ENCODE data around the gene HIP1R. TPM values are rescaled to one million over a fixed set of nuclear protein-coding genes. Genes with fewer than 3 reads are reported as not detected.

HIP1R gene
- polyA plus RNA-seq, 2 of the 4 experiments (the other 2 are of a cell fraction), result 9.0 to 10.6 TPM

DNA sequence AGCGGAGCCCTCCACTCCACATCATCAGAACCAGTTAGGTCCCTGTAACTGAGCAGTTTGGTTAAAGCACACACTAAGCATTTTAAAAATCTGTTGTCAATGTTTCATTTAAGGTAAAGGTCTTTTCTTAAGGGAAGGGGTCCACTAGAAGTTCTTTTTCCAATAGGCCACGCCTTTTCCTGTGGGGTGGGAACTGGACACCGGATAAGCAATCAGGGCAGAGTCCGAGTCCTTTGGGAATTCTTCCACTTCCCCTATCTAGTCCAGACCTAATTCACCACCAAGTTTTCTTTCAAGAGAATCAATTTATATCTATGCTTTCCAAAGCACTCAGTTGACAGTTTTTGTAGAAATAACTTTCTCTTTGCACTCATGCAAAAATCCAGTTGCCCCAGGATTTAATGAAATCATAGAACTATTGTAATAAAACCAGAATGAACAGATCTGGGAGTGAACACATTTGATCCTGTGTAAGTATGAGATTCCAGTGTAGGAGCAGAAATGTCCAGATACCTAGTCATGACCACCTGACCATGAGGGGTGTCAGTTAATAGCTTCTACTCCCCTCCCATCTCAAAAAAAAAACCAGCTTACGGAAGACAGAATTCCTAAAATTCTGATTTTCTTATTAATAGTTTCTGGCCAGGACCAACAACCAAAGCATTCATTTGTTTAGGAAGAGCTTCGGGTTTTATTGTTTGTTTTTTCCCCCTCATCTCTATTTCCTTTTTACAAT lies 49.0 kb downstream of the HIP1R start:
- H3K4me3 ChIP-seq, result no peak overlapping the region
- ATAC-seq, result no peak
- DNase-seq (ENCODE audit: low read depth in 1 of 2, low spot score in 1 of 2), result no peak
- 82% methylated on average over 6 of the region's 6 CpGs for WGBS (ENCODE audit: missing lambda C conversion rate)
- no peak overlapping the region for H3K4me2 ChIP-seq
- H3K9me3 ChIP-seq, result no peaks in the 10 kb centered on the region
- no peak overlapping the region for H3K27ac ChIP-seq
- peaks cover 44% of the 10 kb centered on the region for H3K4me1 ChIP-seq
- ChIA-PET POLR2A (no interaction called here), CTCF (interaction anchor here (0.6 to 9.0 kb wide), 6 partner anchors 7 to 90 kb away, joined by 3 to 111 read pairs (median 7); partner anchors contain the start of gene OGFOD2)
- FAIRE-seq, result no peak
- TF ChIP-seq MAZ (IDR thresholded peaks at IDR 0.05; ENCODE audit: borderline replicate concordance, low read depth, low read length), result no peak
- TF ChIP-seq CBX2 (IDR thresholded peaks at IDR 0.05; ENCODE audit: borderline replicate concordance, low read depth), result no peak
- TF ChIP-seq KDM1A (IDR thresholded peaks at IDR 0.05; ENCODE audit: low read depth), result no peak
- no peak for TF ChIP-seq TFCP2L1 (CRISPR knock-in tag; IDR thresholded peaks at IDR 0.05)
- no peak for TF ChIP-seq BHLHE40 (IDR thresholded peaks at IDR 0.05; ENCODE audit: low read depth, low read length)
- TF ChIP-seq, protein P1, sequence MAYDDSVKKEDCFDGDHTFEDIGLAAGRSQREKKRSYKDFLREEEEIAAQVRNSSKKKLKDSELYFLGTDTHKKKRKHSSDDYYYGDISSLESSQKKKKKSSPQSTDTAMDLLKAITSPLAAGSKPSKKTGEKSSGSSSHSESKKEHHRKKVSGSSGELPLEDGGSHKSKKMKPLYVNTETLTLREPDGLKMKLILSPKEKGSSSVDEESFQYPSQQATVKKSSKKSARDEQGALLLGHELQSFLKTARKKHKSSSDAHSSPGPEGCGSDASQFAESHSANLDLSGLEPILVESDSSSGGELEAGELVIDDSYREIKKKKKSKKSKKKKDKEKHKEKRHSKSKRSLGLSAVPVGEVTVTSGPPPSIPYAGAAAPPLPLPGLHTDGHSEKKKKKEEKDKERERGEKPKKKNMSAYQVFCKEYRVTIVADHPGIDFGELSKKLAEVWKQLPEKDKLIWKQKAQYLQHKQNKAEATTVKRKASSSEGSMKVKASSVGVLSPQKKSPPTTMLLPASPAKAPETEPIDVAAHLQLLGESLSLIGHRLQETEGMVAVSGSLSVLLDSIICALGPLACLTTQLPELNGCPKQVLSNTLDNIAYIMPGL (CRISPR knock-in tag; IDR thresholded peaks at IDR 0.05; ENCODE audit: borderline replicate concordance), result no peak
- TF ChIP-seq CEBPB (IDR thresholded peaks at IDR 0.05), result no peak
- no peak for TF ChIP-seq HOXB13 (CRISPR knock-in tag; IDR thresholded peaks at IDR 0.05; ENCODE audit: low read depth)
- no peak for TF ChIP-seq FOXS1 (CRISPR knock-in tag; IDR thresholded peaks at IDR 0.05)
- TF ChIP-seq FOSL2 (IDR thresholded peaks at IDR 0.05), result no peak
- no peak for TF ChIP-seq FOSL2 (CRISPR knock-in tag; IDR thresholded peaks at IDR 0.05)
- no peak for TF ChIP-seq POLR2A (IDR thresholded peaks at IDR 0.05; ENCODE audit: low read length)
- no peak for TF ChIP-seq KDM5A (IDR thresholded peaks at IDR 0.05)
- no peak for TF ChIP-seq ZSCAN20 (CRISPR knock-in tag; IDR thresholded peaks at IDR 0.05)
- TF ChIP-seq SMC3 (IDR thresholded peaks at IDR 0.05), result no peak
- no peak for TF ChIP-seq EHMT2 (IDR thresholded peaks at IDR 0.05; ENCODE audit: low read depth)
- TF ChIP-seq POLR2AphosphoS2 (conservative IDR thresholded peaks at IDR 0.05; ENCODE audit: low read length), result no peak
- TF ChIP-seq NPAS2 (CRISPR knock-in tag; IDR thresholded peaks at IDR 0.05; ENCODE audit: borderline replicate concordance), result no peak
- TF ChIP-seq MAFK (IDR thresholded peaks at IDR 0.05; ENCODE audit: partially characterized antibody), result no peak
- no peak for TF ChIP-seq E2F6 (IDR thresholded peaks at IDR 0.05; ENCODE audit: borderline replicate concordance, low read depth)
- TF ChIP-seq NFE2L2 (conservative IDR thresholded peaks at IDR 0.05; ENCODE audit: low read length), result no peak

DNA sequence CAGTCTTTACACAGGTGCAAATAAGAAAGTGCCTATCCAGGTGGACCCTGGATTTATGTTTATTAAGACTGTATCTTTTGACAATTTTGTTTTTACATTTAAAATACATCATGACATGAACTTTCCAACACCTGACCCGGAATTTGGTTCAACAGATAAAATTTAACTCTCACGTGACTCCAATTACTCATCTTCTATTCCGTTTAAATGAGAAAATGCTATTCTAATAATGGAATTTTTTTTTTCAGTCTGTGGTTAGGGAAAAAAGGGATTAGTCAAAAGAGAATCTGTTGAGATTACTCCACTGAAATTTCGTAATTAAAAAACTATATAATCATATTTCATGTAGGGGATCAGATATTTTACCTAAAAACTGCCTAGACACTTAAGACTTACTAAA lies 49.6 kb downstream of the HIP1R start:
- Histone ChIP-seq H3K9me3 (no peaks in the 10 kb centered on the region), H3K4me3 (no peak overlapping the region), H3K4me2 (no peak overlapping the region), H3K4me1 (peaks cover 47% of the 10 kb centered on the region), H3K27ac (no peak overlapping the region)
- FAIRE-seq (no peak), DNase-seq (ENCODE audit: low read depth in 1 of 2, low spot score in 1 of 2) (no peak), ATAC-seq (no peak)
- CTCF ChIA-PET, result interaction anchor here (0.6 to 9.0 kb wide), 5 partner anchors 23 to 90 kb away, joined by 3 to 111 read pairs (median 6); partner anchors contain the start of gene OGFOD2
- 83% methylated on average over 4 of the region's 4 CpGs for WGBS (ENCODE audit: missing lambda C conversion rate)
- POLR2A ChIA-PET, result no interaction called here
- TF ChIP-seq NFE2L2 (conservative IDR thresholded peaks at IDR 0.05; ENCODE audit: low read length) (no peak), CHD2 (IDR thresholded peaks at IDR 0.05; ENCODE audit: low read length, partially characterized antibody) (no peak), RCOR1 (IDR thresholded peaks at IDR 0.05; ENCODE audit: low read depth, low read length) (no peak), PHF8 (IDR thresholded peaks at IDR 0.05; ENCODE audit: borderline replicate concordance, low read depth) (no peak), CBX8 (IDR thresholded peaks at IDR 0.05) (no peak), RAD21 (conservative IDR thresholded peaks at IDR 0.05 in 1 of 2, IDR thresholded peaks at IDR 0.05 in 1 of 2) (no peak), NR3C1 (IDR thresholded peaks at IDR 0.05) (no peak), ESRRA (IDR thresholded peaks at IDR 0.05; ENCODE audit: borderline replicate concordance, low read length) (no peak), HEYL (CRISPR knock-in tag; IDR thresholded peaks at IDR 0.05) (no peak), GATA3 (IDR thresholded peaks at IDR 0.05; ENCODE audit: borderline replicate concordance) (no peak), JUNB (IDR thresholded peaks at IDR 0.05) (no peak)
- TF ChIP-seq, protein P2, sequence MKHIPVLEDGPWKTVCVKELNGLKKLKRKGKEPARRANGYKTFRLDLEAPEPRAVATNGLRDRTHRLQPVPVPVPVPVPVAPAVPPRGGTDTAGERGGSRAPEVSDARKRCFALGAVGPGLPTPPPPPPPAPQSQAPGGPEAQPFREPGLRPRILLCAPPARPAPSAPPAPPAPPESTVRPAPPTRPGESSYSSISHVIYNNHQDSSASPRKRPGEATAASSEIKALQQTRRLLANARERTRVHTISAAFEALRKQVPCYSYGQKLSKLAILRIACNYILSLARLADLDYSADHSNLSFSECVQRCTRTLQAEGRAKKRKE (CRISPR knock-in tag; IDR thresholded peaks at IDR 0.05; ENCODE audit: low read depth), result no peak
- TF ChIP-seq, protein P1 (CRISPR knock-in tag; IDR thresholded peaks at IDR 0.05; ENCODE audit: borderline replicate concordance), result no peak
- TF ChIP-seq, protein P3, sequence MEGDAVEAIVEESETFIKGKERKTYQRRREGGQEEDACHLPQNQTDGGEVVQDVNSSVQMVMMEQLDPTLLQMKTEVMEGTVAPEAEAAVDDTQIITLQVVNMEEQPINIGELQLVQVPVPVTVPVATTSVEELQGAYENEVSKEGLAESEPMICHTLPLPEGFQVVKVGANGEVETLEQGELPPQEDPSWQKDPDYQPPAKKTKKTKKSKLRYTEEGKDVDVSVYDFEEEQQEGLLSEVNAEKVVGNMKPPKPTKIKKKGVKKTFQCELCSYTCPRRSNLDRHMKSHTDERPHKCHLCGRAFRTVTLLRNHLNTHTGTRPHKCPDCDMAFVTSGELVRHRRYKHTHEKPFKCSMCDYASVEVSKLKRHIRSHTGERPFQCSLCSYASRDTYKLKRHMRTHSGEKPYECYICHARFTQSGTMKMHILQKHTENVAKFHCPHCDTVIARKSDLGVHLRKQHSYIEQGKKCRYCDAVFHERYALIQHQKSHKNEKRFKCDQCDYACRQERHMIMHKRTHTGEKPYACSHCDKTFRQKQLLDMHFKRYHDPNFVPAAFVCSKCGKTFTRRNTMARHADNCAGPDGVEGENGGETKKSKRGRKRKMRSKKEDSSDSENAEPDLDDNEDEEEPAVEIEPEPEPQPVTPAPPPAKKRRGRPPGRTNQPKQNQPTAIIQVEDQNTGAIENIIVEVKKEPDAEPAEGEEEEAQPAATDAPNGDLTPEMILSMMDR (IDR thresholded peaks at IDR 0.05), result no peak

Data from A549 (cell line).